NCI-H2196 treated with DMSO at 0.1 percent for 48 hours (cell line): Measurements from ENCODE around the gene CCDC50.
A peak's percentile ranks its signal among the peaks of the same experiment; 100 is the strongest.

Experiments used
- DNase-seq: peaks from one replicate; lab custom pipeline; 2025; ENCODE audit not compliant: unreplicated experiment; lab: John Stamatoyannopoulos, UW

CCDC50 gene

DNA sequence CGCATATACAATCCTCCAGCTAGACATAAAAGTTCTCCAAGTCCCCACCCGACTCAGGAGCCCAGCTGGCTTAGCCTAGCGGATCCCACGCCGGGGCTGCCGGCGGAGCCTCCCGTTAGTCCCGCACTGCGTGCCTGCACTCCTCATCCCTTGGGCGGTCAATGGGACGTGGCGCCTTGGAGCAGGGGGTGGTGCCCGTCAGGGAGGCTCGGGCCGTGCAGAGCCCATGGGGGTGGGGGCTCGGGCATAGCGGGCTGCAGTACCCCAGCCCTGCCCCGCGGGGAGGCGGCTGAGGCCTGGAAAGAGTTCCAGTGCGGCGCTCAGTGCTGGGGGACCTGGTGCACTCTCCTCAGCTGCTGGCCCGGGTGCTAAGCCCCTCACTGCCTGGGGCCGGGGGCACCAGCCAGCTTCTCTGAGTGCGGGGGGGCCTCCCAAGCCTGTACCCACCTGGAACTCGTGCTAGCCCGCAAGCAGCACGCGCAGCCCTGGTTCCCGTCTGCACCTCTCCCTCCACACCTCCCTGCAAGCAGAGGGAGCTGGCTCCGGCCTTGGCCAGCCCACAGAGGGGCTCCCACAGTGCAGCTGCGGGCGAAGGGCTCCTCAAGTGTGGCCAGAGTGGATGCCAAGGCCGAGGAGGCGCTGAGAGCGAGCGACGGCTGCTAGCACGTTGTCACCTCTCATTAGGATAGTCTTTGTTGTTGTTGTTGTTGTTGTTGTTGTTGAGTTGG lies 12.2 kb upstream of the CCDC50 start:
- DNase-seq: no peak

DNA sequence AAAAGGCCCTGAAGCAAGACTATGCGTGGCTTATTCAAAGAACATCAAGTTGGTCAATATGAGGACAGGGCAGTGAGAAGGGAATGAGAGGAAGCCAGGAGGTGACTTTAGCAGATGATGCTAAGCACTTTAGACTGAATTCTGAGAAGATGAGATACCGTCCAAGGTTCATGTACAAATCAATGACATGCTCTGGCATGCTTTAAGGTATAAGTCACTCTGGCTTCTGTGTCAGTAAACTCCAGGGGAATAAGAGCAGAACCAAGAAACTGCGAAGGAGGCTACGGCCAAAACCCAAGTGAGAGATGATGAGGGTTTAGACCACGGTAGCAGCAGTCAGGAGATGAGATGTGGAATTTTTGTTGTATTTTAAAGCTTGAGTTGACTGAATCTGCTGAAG lies 8.9 kb upstream of the CCDC50 start:
- DNase-seq: no peak

DNA sequence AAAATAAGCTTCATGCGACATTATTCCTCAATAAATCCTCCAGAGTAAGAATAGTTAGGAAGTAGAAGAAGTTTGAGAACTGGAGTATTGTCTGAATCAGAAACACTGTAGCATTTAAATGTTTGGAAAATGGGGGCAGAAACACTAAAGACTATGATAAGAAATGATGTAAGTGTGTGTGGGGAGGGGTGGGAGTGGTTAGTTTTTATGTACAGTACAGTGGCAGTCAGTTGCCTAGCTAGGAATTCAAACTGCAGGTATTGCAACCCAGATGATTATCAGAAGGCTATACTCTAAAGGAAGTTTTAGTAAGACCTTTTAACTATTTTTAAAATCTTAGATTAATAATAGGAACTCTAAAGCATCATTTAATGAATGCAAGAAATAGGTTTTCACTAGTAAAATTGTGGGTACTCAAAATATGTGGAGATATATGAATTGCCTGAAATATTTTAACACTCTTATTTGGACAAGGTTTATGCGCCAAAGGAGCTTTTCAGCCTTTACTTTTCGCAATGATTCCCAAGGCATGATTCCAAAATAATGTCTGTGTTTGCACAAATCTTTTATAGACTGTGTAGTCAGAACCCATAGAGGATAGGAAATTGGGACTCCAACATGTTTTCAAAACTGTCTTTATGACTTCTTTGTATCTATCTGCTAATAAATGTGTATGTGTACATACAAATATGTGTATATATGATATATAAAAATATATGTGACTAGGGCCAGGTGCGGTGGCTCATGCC lies 8.0 kb upstream of the CCDC50 start:
- DNase-seq: no peak

DNA sequence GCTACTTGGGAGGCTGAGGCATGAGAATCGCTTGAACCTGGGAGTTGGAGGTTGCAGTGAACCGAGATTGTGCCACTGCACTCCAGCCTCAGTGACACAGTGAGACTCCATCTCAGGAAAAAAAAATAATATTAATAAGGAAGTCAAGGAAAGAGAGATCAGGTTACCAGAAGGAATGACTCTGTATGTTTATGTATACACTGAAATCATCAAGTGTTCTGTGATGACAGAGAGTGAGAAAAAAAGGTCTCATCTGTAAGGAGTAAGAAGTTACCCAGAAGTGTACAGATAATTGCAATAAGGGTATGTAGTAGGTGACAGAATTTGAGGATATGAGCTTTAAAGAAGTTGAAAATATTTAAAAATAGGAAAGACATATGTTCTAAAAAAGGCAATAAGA lies 4.3 kb upstream of the CCDC50 start:
- DNase-seq: no peak

DNA sequence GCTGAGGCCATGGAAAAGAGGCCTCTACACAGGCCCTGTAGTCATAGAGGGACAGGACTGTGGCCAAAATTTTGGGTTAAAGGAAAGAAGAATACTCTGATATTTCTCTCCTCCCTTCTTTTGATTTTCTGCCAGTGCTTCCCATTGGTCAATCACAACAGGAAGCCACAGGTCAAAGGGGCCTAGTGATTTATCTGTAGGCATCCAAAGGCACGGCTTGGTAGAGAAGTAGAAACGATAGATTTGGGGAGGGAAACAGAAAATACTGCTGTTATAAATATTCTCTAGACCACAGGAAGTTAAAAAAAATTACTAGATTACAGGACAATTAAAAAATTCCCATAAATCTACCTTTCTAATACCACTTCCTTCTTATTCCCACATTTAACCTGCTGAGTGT lies 1.7 kb upstream of the CCDC50 start:
- DNase-seq: no peak

DNA sequence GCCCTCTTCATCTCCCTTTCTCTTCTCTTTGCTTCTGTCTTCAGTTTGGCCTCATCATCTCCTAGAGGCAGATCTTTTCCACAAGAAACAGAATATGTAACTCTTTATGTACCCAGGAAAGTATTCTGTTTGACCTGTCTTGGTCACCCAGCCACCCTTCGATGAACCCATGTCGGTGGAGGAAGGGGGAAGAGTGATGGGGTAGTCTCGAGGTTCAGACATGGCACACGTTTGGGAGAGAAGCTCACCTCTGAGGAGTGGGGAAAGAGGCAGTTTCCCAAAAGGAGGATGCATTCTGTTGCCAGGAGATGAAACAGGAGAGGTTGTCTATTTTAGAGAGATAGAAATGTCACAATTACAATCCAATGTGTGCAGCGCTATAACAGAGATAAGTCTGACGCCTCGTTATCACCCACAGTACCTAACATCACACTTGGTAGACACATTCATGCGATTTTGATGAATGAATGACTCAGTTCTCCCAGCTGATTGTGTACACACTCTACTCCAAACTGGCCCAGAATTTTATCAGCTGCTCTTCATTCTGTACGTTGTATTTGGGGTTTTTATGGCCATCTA lies 722 bp upstream of the CCDC50 start:
- DNase-seq: no peak

DNA sequence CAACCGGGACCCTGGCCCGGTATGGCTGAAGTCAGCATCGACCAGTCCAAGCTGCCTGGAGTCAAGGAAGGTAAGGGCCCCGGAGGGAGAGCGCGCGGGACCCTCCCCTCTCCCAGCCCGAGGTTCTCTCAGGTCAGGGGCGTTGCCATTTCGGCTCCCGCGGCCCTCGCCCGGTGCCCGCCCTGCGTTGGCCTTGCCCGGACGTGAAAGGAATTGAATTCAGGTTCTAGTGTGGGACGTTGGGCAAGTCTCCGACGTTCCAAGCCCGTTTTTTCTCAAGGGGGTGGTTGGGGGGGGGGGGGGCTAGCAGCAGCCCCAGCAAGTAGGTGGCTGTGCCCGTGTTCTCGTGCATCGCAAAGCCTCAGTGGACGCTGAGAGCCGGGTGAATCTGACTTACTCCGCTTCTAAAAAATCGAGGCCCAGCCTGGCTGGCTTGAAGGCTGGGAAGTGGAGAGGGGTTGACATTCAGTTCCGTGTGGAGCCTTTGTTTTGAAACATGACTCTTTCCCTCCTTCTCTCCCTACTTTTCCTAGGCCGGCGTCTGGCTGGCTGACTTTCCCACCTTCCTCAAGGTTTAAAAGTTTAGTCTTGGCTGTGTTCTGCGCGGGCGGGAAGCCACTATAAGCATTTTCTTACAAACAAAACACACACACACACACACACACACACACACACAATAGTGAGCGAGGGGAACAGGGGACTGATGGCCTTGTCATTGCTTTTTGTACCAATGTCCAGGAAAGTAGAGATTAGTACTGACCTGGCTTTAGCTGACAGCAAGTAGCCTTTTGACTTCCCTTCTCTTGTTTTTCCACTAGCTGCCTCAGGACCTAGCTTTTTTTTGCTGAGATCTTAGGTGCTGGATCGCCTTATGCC lies 698 bp downstream of the CCDC50 start, which contains the start of gene UTS2B:
Gene UTS2B (minus strand): TSS at position 873 of the 876 bp plus-strand sequence. CDS start 48,337 bp downstream, outside the sequence.
- DNase-seq: peak; percentile 45

DNA sequence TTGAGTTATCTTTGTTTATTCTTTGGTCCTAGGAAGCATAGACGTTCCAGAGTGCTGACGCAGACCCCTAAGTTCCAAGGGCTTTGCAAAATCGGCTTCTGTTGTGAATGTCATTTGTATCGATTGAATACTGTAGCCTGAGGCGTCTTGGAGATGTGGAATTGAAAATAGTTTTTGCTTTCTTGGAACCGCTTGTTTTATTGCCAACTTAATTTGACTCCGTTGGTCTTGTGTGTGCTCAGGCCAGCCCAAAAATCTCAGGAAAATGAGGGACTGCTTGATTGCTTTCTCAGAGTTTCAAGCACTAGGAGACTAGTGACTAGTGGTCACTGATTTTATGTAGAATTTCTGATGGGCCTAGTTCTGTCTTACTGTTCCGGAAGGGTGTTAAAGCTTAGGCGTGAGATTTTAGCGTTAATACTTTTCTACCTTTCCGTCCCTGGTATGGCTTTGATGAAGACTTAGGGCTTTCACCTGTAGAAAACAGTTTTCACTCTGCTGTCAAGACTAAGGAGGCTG lies 1.4 kb downstream of the CCDC50 start:
- DNase-seq: no peak

DNA sequence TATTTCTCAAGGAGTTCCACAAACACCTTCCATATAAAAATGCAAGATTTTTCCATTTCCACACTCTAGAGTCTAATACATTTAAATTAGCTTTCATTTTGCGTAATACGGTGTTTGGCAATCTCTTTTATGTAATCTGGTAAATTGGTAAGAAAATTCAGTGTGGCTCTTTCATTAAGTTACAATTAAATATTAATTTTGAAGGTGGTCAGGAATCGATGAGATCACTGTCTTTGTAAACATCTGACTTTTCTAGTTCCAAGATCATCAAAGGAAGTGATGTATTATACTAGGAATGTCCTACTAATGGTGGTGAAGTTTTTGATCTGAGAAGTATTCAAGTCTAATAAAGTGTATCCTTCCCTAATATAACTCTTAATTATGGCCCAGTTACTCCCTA lies 2.2 kb downstream of the CCDC50 start:
- no peak for DNase-seq

DNA sequence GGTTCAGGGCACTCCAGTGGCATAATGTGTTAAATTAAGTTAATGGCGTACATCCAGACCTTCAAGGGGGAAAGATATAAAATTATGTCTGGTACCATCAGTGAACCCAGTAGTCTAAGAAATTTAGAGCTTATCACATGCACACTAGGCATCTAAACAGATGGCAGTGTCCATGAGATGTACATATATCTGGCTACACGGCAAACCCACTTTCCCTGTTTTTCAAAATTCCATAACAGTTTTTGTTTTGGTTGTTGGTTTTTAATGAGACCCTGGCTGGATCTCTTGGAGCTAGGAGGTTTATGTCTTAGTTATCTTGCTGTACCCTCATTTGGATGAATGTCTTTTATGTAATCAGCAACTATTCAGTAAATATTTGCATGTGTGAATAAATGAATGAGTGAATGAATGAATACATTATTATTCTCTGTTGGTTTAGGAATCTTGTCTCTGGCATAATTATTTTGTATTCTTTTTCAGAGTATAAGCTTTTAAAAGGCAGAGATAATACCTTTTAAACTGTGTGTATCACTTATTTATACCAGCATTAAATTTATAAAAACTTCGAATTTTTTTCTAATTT lies 4.2 kb downstream of the CCDC50 start:
- DNase-seq: no peak

DNA sequence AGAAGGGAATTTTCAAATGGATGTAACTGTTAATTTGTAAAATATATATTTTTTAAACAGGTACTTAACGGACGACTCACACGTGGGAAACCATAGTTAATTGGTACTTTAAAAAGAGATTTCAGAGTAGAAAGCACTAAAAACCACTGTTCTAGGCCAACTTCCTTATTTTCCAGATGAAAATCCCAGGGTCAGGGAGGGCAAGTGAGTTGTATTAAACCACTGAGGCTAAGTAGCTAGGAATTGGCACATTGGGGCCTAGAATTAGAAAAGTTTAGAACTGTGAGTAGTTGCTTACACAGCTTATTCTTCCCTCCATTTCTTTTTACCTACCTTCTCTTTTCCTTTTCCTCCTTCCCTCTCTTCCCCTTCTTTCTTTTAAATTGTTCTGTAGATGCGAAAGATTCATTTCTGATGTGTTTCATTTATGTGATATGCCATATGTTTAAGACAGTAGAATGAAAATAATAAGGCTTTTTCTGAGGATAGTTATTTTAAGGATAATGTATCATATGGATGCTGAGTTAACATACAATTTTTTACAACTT lies 5.2 kb downstream of the CCDC50 start:
- no peak for DNase-seq

DNA sequence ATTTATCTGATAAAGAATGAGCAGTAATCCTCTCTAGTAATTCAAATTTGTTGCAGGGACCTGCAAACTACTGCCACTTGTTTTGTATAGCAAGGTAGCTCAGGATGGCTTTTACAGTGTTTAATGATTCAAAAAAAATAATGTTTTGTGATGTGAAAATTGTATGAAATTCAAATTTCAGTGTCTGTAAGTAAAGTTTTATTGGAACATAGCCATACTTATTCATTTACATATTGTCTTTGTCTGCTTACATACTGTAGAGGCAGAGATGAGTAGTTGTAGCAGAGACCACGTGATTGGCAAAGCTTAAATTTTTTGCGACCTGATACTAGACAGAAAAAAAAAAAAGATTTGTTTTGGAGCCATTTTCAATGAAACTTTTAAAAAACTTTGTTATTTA lies 7.6 kb downstream of the CCDC50 start:
- DNase-seq: no peak

DNA sequence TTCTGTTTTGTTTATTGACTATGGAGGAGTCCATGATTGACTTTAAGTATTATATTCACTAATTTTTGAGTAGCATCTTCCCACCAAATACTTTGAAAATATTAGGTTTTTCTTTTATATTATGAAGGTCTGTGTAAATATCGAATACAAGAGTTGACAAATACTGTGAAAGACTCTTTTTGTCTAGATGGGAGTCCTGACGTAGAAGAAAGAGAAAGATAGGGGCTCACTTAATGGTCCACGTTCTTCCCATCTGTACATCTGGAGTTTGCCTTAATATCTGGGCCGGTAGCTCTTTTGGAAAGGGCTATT lies 8.9 kb downstream of the CCDC50 start:
- DNase-seq: no peak

DNA sequence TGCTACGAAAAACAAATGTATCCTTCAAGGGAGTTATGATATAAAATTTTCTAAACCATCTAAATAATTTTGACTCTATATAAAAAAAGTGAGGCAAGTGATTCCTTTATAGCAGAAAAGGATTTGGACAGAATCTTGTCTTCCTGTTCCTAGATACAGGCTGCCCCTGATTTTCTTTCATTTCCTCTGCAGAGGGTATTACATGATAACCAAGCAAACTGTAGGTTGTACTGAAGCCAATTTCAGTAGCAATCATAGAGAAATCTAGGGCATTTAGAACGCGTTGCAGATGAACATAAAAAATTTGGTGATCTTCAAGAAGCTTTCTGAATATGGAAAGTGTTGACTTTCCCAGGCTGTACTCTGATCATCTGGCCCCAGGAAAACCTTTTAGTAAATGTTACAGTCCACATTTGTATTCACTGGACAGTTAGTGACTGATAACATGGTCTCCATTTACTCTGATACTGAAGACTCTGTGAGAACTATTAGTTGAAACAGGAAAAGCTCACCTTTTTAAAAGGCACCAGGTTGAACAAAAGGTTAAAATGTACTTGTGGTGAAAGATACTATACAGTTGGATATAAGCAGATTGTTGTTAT lies 10.2 kb downstream of the CCDC50 start:
- DNase-seq: no peak

DNA sequence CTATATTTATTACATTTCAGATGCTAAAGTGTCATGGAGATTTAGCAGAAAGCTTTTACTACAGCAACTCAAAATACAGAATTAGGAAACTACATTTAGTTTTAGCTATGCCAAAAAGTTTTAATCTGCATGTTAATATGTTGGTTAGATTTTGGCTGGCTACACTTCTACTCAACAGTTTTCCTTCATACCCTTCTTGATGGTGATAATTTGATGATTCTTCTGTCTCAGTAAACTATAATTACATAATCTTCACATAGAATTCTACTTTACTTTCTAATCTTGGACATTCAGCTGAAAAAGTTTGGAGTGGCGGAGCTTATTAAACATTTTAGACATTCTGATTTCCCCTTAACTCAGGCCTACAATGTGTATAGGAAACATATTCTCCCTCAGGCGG lies 11.2 kb downstream of the CCDC50 start:
- DNase-seq: no peak

DNA sequence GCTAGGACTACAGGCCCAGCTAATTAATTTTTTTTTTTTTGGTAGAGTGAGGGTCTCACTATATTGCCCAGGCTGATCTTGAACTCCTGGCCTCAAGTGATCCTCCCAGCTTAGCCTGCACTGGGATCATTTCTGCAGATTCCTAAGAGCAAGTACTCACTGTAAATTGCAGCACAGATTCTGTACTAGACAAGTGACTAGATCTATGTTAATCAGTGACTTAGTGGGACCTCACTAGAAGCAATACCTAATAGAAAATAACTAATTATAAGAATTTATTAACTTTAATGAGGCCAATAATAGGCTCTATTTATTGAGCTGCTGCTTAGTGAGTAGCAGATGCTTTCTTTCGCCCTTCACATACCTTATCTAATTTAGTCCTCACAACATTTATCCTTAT lies 11.8 kb downstream of the CCDC50 start:
- no peak for DNase-seq

DNA sequence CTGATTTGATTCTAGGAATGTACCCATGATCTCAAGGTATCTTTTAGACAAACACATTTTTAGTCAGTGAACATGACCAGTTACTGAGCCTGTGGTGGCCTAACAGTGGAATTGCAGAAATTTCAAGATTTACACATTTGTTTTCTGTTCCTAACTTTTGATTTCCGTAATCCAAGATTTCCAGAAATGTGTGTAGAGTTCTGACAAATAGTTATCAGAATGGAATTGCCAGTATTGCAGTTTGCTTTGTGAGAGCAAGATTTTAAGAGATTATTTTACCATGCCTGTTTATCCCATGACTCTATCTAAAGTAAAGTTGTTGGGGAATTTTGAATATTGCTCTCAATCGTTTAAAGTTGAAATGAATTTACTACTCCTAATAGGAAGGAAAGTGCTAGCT lies 12.8 kb downstream of the CCDC50 start:
- DNase-seq: no peak

DNA sequence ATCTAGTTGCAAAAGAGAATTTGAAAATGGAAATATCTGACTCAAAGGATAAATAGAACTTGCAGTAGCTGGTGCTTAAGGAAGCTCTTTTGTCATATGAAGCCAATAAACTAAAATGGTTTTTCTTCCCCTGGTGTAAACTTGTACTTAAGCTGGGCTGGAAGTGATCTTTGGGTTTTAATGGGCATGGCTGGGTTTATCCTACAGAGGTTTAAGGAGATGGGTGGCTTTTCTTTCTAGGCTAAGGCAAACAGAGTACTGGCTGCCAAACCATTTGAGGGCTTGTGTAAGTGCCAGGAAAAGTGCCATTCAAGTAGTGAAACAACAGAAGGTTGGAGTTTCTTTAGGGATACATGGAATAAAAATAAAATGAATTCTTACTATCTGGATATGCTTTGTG lies 13.2 kb downstream of the CCDC50 start:
- DNase-seq: no peak

DNA sequence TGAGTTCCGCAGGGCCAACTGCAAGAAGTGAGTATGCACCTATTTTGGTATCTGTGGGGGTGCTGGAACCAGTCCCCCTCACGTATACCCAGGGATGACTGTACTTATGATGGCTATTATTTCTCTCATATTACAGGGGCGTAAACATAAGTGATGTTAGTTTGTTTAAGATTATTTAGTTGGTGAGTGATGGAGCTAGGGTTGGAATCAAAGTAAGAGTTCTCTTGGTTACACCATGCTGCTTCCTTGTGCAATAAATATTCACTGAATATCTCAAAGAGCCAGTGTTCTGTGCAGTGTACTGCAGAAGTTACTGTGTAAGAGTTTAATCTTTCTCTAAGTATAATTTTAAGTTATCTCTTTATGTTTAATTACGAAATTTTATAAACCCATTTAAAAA lies 13.9 kb downstream of the CCDC50 start:
- no peak for DNase-seq

DNA sequence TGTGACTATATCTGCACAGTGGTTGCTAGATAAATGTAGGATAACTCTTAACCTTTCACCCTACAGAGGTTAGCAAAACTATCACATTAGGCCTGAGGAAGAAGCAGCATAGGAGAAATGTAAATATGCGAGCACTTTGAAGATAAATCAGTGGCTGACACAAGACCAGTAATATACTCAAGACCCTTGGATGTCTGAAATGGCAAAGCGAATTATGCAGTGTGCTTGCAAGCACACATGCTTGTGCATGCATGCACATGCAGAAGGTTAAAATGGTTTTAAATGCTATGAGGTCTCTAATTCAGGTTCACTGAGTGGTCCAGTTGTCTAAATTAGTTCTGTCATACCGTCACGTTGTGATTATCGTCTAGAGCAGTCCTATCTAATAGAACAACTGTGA lies 14.7 kb downstream of the CCDC50 start:
- no peak for DNase-seq
